Sigmoid colon (tissue), 7 donors: ENCODE results near the gene USP43. TPM values are rescaled to one million over a fixed set of nuclear protein-coding genes. Genes with fewer than 3 reads are reported as not detected.

Experiments
- DNase-seq: peaks from one replicate; pipeline ENCODE4 v3.0.0-alpha.2; 2019
- H3K27ac ChIP-seq, 4 donors: fragments of 200-600 bp; sonication (generic); one replicate each; pipeline ENCODE4 v1.5.1; 2016 to 2019; ENCODE audit warnings: mild to moderate bottlenecking in 1 of 4
- H3K27me3 ChIP-seq, 3 donors: fragments of 200-600 bp; sonication (generic); one replicate each; pipeline ENCODE4 v1.5.1; 2019; ENCODE audit warnings: mild to moderate bottlenecking in 1 of 3
- H3K36me3 ChIP-seq, 4 donors: fragments of 200-600 bp; sonication (generic); one replicate each; pipeline ENCODE4 v1.5.1; 2016 to 2019
- H3K4me1 ChIP-seq, 4 donors: fragments of 200-600 bp; sonication (generic); one replicate each; pipeline ENCODE4 v1.5.1; 2017 to 2019
- H3K4me3 ChIP-seq, 4 donors: fragments of 200-600 bp; sonication (generic); one replicate each; pipeline ENCODE4 v1.5.1; 2017 to 2019; ENCODE audit warnings: mild to moderate bottlenecking in 2 of 4, moderate library complexity in 1 of 4
- H3K9me3 ChIP-seq, 4 donors: fragments of 200-600 bp in 3 of 4; sonication (generic) in 3 of 4; one replicate each; pipeline versions ENCODE4 v1.5.1 to v1.6.1; 2013 to 2019
- EP300 ChIP-seq, 4 donors: sonication (generic); formaldehyde crosslinking; IDR thresholded peaks; one replicate each; pipeline ENCODE4 v1.6.1; 2017; ENCODE audit warnings: antibody characterized with exemption in 4 of 4
- POLR2A ChIP-seq, 2 donors: fragments of 450-650 bp; IDR thresholded peaks; one replicate each; pipeline ENCODE4 v1.6.1; 2016; ENCODE audit warnings: antibody characterized with exemption in 2 of 2, mild to moderate bottlenecking in 2 of 2, moderate library complexity in 2 of 2
- POLR2AphosphoS5 ChIP-seq, 4 donors: sonication (generic); formaldehyde crosslinking; IDR thresholded peaks; one replicate each; pipeline ENCODE4 v1.6.1; 2017; ENCODE audit warnings: antibody characterized with exemption in 4 of 4
- WGBS, 2 donors: extraction: QIAGEN DNeasy Blood & Tissue Kit; methylation state at CpG; one replicate each; pipeline ENCODE4 v1.1.7; 2013; 5-methylcytosine and 5-hydroxymethylcytosine counted together
- intact Hi-C: fragments of 100-400 bp; cut with DNase I; formaldehyde crosslinking; loops from one replicate; pipeline ENCODE4 v1.15.1; 2023
- polyA plus RNA-seq, 3 donors: library from polyadenylated mRNA; stranded (reverse); fragments of 200-250 nt; gene quantifications; one replicate each; pipeline ENCODE4 v1.2.3, GENCODE V29; 2013
- total RNA-seq, 4 donors: library from RNA; depleted of rRNA; stranded (reverse); fragments of >200 nt; gene quantifications; one replicate each; pipeline ENCODE4 v1.1.0, GENCODE V29; 2016
- TF ChIP-seq, protein P1 (sequence below), 4 experiments: fragments of 450-650 bp in 3 of 4; fragments of 200-600 bp in 1 of 4; IDR thresholded peaks; one replicate each; pipeline ENCODE4 v1.5.1; 2016 to 2019; ENCODE audit warnings: antibody characterized with exemption in 4 of 4, mild to moderate bottlenecking in 3 of 4, moderate library complexity in 2 of 4
- donor health status: healthy with polysubstance abuse.
- donor health status: Bipolar disorder and iron deficiency.
- donor health status: healthy.

Gene USP43
- total and polyA plus RNA-seq, 7 donors, result under 0.01 to 6.9 (median 4.2) TPM; not detected in 2

DNA sequence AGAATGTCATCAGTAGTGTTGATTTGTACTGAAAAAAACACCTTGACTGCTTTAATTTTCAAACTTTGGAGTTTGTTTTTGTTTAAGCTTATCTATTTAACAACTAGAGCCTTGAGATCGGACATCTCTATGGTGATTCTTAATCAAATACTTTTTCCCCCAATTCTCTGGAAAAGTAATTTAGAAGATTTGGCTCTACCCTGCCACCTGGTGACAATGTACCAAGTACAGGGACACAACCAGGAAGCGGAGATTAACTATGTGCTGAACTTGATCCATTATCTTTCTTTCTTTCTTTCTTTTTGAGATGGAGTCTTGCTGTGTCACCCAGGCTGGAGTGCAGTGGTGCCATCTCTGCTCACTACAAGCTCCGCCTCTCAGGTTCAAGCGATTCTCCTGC is 30.8 kb downstream of the USP43 start:
- H3K4me3 ChIP-seq, result no peak overlapping the region
- DNase-seq, result no peak
- H3K27ac ChIP-seq, result no peak overlapping the region
- WGBS, 2 donors, result 66 to 92% methylated on average over 4 of the region's 4 CpGs
- H3K36me3 ChIP-seq, result no peaks in the 10 kb centered on the region
- TF ChIP-seq, protein P1, sequence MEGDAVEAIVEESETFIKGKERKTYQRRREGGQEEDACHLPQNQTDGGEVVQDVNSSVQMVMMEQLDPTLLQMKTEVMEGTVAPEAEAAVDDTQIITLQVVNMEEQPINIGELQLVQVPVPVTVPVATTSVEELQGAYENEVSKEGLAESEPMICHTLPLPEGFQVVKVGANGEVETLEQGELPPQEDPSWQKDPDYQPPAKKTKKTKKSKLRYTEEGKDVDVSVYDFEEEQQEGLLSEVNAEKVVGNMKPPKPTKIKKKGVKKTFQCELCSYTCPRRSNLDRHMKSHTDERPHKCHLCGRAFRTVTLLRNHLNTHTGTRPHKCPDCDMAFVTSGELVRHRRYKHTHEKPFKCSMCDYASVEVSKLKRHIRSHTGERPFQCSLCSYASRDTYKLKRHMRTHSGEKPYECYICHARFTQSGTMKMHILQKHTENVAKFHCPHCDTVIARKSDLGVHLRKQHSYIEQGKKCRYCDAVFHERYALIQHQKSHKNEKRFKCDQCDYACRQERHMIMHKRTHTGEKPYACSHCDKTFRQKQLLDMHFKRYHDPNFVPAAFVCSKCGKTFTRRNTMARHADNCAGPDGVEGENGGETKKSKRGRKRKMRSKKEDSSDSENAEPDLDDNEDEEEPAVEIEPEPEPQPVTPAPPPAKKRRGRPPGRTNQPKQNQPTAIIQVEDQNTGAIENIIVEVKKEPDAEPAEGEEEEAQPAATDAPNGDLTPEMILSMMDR (IDR thresholded peaks at IDR 0.05), result no peak
- TF ChIP-seq POLR2AphosphoS5 (IDR thresholded peaks at IDR 0.05) (no peak), POLR2A (IDR thresholded peaks at IDR 0.05) (no peak), EP300 (IDR thresholded peaks at IDR 0.05) (no peak)
- intact Hi-C loops, result no loop called here
- no peaks in the 10 kb centered on the region for H3K4me1 ChIP-seq
- peaks cover 0 to 5% (median 0%) of the 10 kb centered on the region in 4 donors for H3K9me3 ChIP-seq
- H3K27me3 ChIP-seq, result no peaks in the 10 kb centered on the region

GRCh38 chr17:9676820-9677310 is 31.5 kb downstream of the USP43 start:
- WGBS, 2 donors, result 84 to 90% methylated on average over 4 of the region's 4 CpGs
- H3K27ac ChIP-seq, result no peak overlapping the region
- H3K9me3 ChIP-seq, result peaks cover 0 to 5% (median 0%) of the 10 kb centered on the region in 4 donors
- no peak for DNase-seq
- H3K4me3 ChIP-seq, result no peak overlapping the region
- H3K36me3 ChIP-seq, result no peaks in the 10 kb centered on the region
- no peak for TF ChIP-seq EP300 (IDR thresholded peaks at IDR 0.05)
- no peak for TF ChIP-seq POLR2AphosphoS5 (IDR thresholded peaks at IDR 0.05)
- no peak for TF ChIP-seq POLR2A (IDR thresholded peaks at IDR 0.05)
- TF ChIP-seq, protein P1 (IDR thresholded peaks at IDR 0.05), result no peak
- no peaks in the 10 kb centered on the region for H3K4me1 ChIP-seq
- no peaks in the 10 kb centered on the region for H3K27me3 ChIP-seq
- intact Hi-C loops, result no loop called here

- no peaks in the 10 kb centered on the region for H3K4me1 ChIP-seq
- H3K9me3 ChIP-seq, result peaks cover 0 to 5% (median 0%) of the 10 kb centered on the region in 4 donors
- intact Hi-C loops, result no loop called here
- TF ChIP-seq POLR2A (IDR thresholded peaks at IDR 0.05) (no peak), POLR2AphosphoS5 (IDR thresholded peaks at IDR 0.05) (no peak), EP300 (IDR thresholded peaks at IDR 0.05) (no peak)
- TF ChIP-seq, protein P1 (IDR thresholded peaks at IDR 0.05), result no peak
- H3K27me3 ChIP-seq, result no peaks in the 10 kb centered on the region
- no peak overlapping the region for H3K4me3 ChIP-seq
- H3K27ac ChIP-seq, result no peak overlapping the region
- no peaks in the 10 kb centered on the region for H3K36me3 ChIP-seq
- whole genome bisulfite sequencing, 2 donors, result 84 to 87% methylated on average over 7 of the region's 7 CpGs
- no peak for DNase-seq
Observed at GRCh38 chr17:9677411-9677810, 32.1 kb downstream of the USP43 start.

- Histone ChIP-seq H3K9me3 (peaks cover 0 to 5% (median 0%) of the 10 kb centered on the region in 4 donors), H3K4me3 (no peak overlapping the region), H3K27ac (no peak overlapping the region), H3K4me1 (no peaks in the 10 kb centered on the region), H3K27me3 (no peaks in the 10 kb centered on the region), H3K36me3 (no peaks in the 10 kb centered on the region)
- WGBS, 2 donors, result 83 to 90% methylated on average over 4 of the region's 4 CpGs
- intact Hi-C loops, result no loop called here
- TF ChIP-seq POLR2A (IDR thresholded peaks at IDR 0.05) (no peak), EP300 (IDR thresholded peaks at IDR 0.05) (no peak), POLR2AphosphoS5 (IDR thresholded peaks at IDR 0.05) (no peak)
- TF ChIP-seq, protein P1 (IDR thresholded peaks at IDR 0.05), result no peak
- no peak for DNase-seq
Observed at GRCh38 chr17:9677896-9678295, 32.6 kb downstream of the USP43 start.
